Astrocyte of the cerebellum (primary cell): Measurements from ENCODE around the gene SPATA7.

Experiments used
- DNase-seq: peaks from one replicate; pipeline ENCODE4 v3.0.0-alpha.2; 2011; ENCODE audit warnings: low read depth
- H3K4me3 ChIP-seq: 2 replicates; pipeline ENCODE4 v1.5.1; 2011; ENCODE audit warnings: mild to moderate bottlenecking, low read depth, low read length, moderate library complexity
- in situ Hi-C: cut with HindIII; loops from 2 replicates; pipeline ENCODE4 v1.10.0; 2017; ENCODE audit warnings: low sequenced_read_pairs
- TF ChIP-seq, protein P1 (sequence below): IDR thresholded peaks from 2 replicates; pipeline ENCODE4 v1.5.1; 2012; ENCODE audit warnings: low read length, low read depth, moderate library complexity, mild to moderate bottlenecking; ENCODE audit errors: missing control alignments

SPATA7 gene

GRCh38 chr14:88352698-88353097, 32.8 kb upstream of the SPATA7 start:
- TF ChIP-seq, protein P1, sequence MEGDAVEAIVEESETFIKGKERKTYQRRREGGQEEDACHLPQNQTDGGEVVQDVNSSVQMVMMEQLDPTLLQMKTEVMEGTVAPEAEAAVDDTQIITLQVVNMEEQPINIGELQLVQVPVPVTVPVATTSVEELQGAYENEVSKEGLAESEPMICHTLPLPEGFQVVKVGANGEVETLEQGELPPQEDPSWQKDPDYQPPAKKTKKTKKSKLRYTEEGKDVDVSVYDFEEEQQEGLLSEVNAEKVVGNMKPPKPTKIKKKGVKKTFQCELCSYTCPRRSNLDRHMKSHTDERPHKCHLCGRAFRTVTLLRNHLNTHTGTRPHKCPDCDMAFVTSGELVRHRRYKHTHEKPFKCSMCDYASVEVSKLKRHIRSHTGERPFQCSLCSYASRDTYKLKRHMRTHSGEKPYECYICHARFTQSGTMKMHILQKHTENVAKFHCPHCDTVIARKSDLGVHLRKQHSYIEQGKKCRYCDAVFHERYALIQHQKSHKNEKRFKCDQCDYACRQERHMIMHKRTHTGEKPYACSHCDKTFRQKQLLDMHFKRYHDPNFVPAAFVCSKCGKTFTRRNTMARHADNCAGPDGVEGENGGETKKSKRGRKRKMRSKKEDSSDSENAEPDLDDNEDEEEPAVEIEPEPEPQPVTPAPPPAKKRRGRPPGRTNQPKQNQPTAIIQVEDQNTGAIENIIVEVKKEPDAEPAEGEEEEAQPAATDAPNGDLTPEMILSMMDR = no peak
- in situ Hi-C loops = no loop called here
- H3K4me3 ChIP-seq = no peak overlapping the region
- DNase-seq = no peak

DNA sequence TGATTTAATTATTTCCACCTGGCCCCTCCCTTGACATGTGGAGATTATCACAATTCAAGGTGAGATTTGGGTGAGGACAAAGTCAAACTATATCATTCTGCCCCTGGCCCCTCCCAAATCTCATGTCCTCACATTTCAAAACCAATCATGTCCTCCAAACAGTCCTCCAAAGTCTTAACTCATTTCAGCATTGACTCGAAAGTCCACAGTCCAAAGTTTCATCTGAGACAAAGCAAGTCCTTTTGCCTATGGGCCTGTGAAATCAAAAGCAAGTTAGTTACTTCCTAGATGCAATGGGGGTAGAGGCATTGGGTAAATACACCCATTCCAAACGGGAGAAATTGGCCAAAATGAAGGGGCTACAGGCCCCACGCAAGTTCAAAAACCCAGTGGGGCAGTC, 31.1 kb upstream of the SPATA7 start:
- in situ Hi-C loops = no loop called here
- TF ChIP-seq, protein P1 = no peak
- H3K4me3 ChIP-seq = no peak overlapping the region
- no peak for DNase-seq

- TF ChIP-seq, protein P1 = no peak
- no peak overlapping the region for H3K4me3 ChIP-seq
- in situ Hi-C loops = no loop called here
- DNase-seq = no peak
Measured at GRCh38 chr14:88359500-88359899, 26.0 kb upstream of the SPATA7 start.

DNA sequence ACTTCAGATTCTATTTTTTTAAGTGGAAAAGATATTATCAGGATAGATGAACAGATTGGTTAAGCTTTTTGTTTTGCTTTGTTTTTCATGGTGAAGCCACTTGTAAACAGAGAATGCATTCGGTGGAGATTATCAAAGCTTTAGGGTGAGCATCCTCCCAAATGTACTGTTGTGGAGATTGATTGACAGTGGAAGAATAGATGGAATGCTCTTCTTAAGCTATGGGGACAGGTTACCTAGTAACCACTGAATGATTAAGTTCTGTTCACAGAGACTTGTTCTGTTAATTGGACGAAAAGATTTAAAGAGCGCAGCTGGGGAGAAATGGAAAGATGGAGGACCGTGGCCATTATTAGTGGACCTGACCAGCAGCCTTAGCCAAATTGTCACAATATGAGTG, 21.8 kb upstream of the SPATA7 start:
- in situ Hi-C loops = no loop called here
- no peak for DNase-seq
- TF ChIP-seq, protein P1 = no peak
- no peak overlapping the region for H3K4me3 ChIP-seq

GRCh38 chr14:88364710-88365413, 20.6 kb upstream of the SPATA7 start:
- no peak overlapping the region for H3K4me3 ChIP-seq
- DNase-seq = no peak
- in situ Hi-C loops = no loop called here
- TF ChIP-seq, protein P1 = no peak

DNA sequence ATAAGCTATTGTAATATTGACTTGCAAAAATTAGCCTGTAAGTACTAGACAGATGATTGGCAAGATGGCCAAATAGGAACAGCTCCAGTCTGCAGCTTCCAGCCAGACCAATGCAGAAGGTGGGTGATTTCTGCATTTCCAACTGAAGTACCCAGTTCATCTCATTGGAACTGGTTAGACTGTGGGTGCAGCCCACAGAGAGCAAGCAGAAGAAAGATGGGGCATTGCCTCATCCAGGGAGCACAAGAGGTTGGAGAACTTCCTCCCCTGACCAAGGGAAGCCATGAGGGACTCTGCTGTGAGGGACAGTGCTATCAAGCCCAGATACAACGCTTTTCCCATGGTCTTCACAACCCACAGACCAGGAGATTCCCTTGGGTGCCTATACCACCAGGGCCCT, 16.0 kb upstream of the SPATA7 start:
- no peak overlapping the region for H3K4me3 ChIP-seq
- in situ Hi-C loops = no loop called here
- TF ChIP-seq, protein P1 = no peak
- no peak for DNase-seq
